ENCODE data around the gene ARHGEF17.

ARHGEF17 gene

GRCh38 chr11:73402834-73403185 lies 94.7 kb downstream of the ARHGEF17 start:
- DNase-seq (ENCODE audit: extremely low spot score) = no peak
- no peak for TF ChIP-seq ZNF384 (IDR thresholded peaks at IDR 0.05)
- TF ChIP-seq ELF4 (IDR thresholded peaks at IDR 0.05) = no peak
- no peak for TF ChIP-seq BHLHE40 (IDR thresholded peaks at IDR 0.05; ENCODE audit: borderline replicate concordance)
- TF ChIP-seq SP1 (IDR thresholded peaks at IDR 0.05) = no peak
- no peak for TF ChIP-seq FOXM1 (IDR thresholded peaks at IDR 0.05; ENCODE audit: borderline replicate concordance)
- TF ChIP-seq NFRKB (IDR thresholded peaks at IDR 0.05) = no peak
- no peak for TF ChIP-seq FOXA1 (IDR thresholded peaks at IDR 0.05)
- TF ChIP-seq CTBP1 (IDR thresholded peaks at IDR 0.05; ENCODE audit: borderline replicate concordance) = no peak
- no peak for TF ChIP-seq L3MBTL2 (conservative IDR thresholded peaks at IDR 0.05)
- no peak for TF ChIP-seq LEF1 (IDR thresholded peaks at IDR 0.05; ENCODE audit: borderline replicate concordance)
- TF ChIP-seq PKNOX1 (IDR thresholded peaks at IDR 0.05) = no peak
- no peak for TF ChIP-seq TARDBP (IDR thresholded peaks at IDR 0.05)
- no peak for TF ChIP-seq HDGF (IDR thresholded peaks at IDR 0.05; ENCODE audit: borderline replicate concordance)
- no peak for TF ChIP-seq SUZ12 (IDR thresholded peaks at IDR 0.05)
- no peak for TF ChIP-seq FOXK2 (IDR thresholded peaks at IDR 0.05)
- no peak for TF ChIP-seq ARNT (IDR thresholded peaks at IDR 0.05)
- CTCF ChIA-PET = interaction anchor here (1.1 kb wide), 2 partner anchors 9 to 258 kb away, joined by 3 to 6 read pairs; no protein-coding TSS in a partner anchor
- POLR2A ChIA-PET = no interaction called here

- POLR2A ChIA-PET = no interaction called here
- TF ChIP-seq TARDBP (IDR thresholded peaks at IDR 0.05) = no peak
- TF ChIP-seq PKNOX1 (IDR thresholded peaks at IDR 0.05) = no peak
- no peak for TF ChIP-seq SP1 (IDR thresholded peaks at IDR 0.05)
- TF ChIP-seq FOXM1 (IDR thresholded peaks at IDR 0.05; ENCODE audit: borderline replicate concordance) = no peak
- TF ChIP-seq FOXK2 (IDR thresholded peaks at IDR 0.05) = no peak
- TF ChIP-seq ZNF384 (IDR thresholded peaks at IDR 0.05) = no peak
- no peak for DNase-seq (ENCODE audit: extremely low spot score)
- CTCF ChIA-PET = no interaction called here
Observed at GRCh38 chr11:73403541-73403940, 95.5 kb downstream of the ARHGEF17 start.

- DNase-seq (ENCODE audit: extremely low spot score) = peak; percentile 71
- TF ChIP-seq SP1 (IDR thresholded peaks at IDR 0.05) (no peak), PKNOX1 (IDR thresholded peaks at IDR 0.05) (no peak), LEF1 (IDR thresholded peaks at IDR 0.05; ENCODE audit: borderline replicate concordance) (no peak), FOXM1 (IDR thresholded peaks at IDR 0.05; ENCODE audit: borderline replicate concordance) (no peak), FOXK2 (IDR thresholded peaks at IDR 0.05) (no peak), CTBP1 (IDR thresholded peaks at IDR 0.05; ENCODE audit: borderline replicate concordance) (no peak), L3MBTL2 (conservative IDR thresholded peaks at IDR 0.05) (no peak), TARDBP (IDR thresholded peaks at IDR 0.05) (no peak), ZNF384 (IDR thresholded peaks at IDR 0.05) (no peak), HDGF (IDR thresholded peaks at IDR 0.05; ENCODE audit: borderline replicate concordance) (no peak), NFRKB (IDR thresholded peaks at IDR 0.05) (no peak), BHLHE40 (IDR thresholded peaks at IDR 0.05; ENCODE audit: borderline replicate concordance) (no peak), ELF4 (IDR thresholded peaks at IDR 0.05) (no peak), FOXA1 (IDR thresholded peaks at IDR 0.05) (no peak), ARNT (IDR thresholded peaks at IDR 0.05) (no peak), SUZ12 (IDR thresholded peaks at IDR 0.05) (no peak)
- POLR2A ChIA-PET = no interaction called here
- CTCF ChIA-PET = no interaction called here
Observed at GRCh38 chr11:73404048-73404447, 96.0 kb downstream of the ARHGEF17 start.

- TF ChIP-seq CTBP1 (IDR thresholded peaks at IDR 0.05; ENCODE audit: borderline replicate concordance) (no peak), LEF1 (IDR thresholded peaks at IDR 0.05; ENCODE audit: borderline replicate concordance) (no peak), TARDBP (IDR thresholded peaks at IDR 0.05) (no peak), FOXM1 (IDR thresholded peaks at IDR 0.05; ENCODE audit: borderline replicate concordance) (no peak), NFRKB (IDR thresholded peaks at IDR 0.05) (no peak), SUZ12 (IDR thresholded peaks at IDR 0.05) (no peak), FOXA1 (IDR thresholded peaks at IDR 0.05) (no peak), PKNOX1 (IDR thresholded peaks at IDR 0.05) (no peak), BHLHE40 (IDR thresholded peaks at IDR 0.05; ENCODE audit: borderline replicate concordance) (no peak)
- ChIA-PET POLR2A (no interaction called here), CTCF (no interaction called here)
- DNase-seq (ENCODE audit: extremely low spot score) = no peak
Observed at GRCh38 chr11:73404506-73405145, 96.5 kb downstream of the ARHGEF17 start.

- CTCF ChIA-PET = no interaction called here
- DNase-seq (ENCODE audit: extremely low spot score) = no peak
- TF ChIP-seq TARDBP (IDR thresholded peaks at IDR 0.05) (no peak), ARNT (IDR thresholded peaks at IDR 0.05) (no peak), L3MBTL2 (conservative IDR thresholded peaks at IDR 0.05) (no peak), ZNF384 (IDR thresholded peaks at IDR 0.05) (no peak), CTBP1 (IDR thresholded peaks at IDR 0.05; ENCODE audit: borderline replicate concordance) (no peak), FOXM1 (IDR thresholded peaks at IDR 0.05; ENCODE audit: borderline replicate concordance) (no peak), FOXA1 (IDR thresholded peaks at IDR 0.05) (no peak), PKNOX1 (IDR thresholded peaks at IDR 0.05) (no peak), ELF4 (IDR thresholded peaks at IDR 0.05) (no peak), HDGF (IDR thresholded peaks at IDR 0.05; ENCODE audit: borderline replicate concordance) (no peak), BHLHE40 (IDR thresholded peaks at IDR 0.05; ENCODE audit: borderline replicate concordance) (no peak), SUZ12 (IDR thresholded peaks at IDR 0.05) (no peak)
- POLR2A ChIA-PET = no interaction called here
Observed at GRCh38 chr11:73405146-73405510, 97.1 kb downstream of the ARHGEF17 start.
